ENCODE results near the gene CHST1. TPM values are rescaled to one million over a fixed set of nuclear protein-coding genes. Genes with fewer than 3 reads are reported as not detected.

CHST1 gene
- total and polyA plus RNA-seq, 10 of the 15 experiments (the other 5 are each of a cell fraction or from before 2014, with no cell fraction given) = not detected

DNA sequence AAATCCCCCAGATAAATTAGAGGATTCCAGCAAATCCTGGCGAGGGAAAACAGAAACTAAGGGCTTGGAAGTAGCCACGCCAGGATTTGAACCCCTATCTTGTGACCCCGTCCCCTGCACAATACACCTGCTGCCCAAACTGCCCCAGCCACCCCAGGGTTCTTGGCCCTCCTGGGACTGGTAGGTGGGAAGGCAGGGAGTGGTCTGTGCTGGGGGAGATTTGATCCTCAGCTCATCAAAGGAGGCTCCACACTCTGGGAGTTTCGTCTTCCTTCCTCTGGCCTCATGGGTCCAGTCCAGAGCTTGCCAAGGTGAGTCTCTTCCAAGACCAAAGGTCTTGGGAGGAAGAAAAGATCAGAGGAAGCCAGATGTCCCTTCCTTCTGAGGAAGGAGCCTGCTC, 4.5 kb upstream of the CHST1 start:
- CTCF ChIA-PET = interaction anchor here (0.7 kb wide), 1 partner anchor 102 kb away, joined by 4 read pairs; no protein-coding TSS in a partner anchor
- no peak overlapping the region for H3K4me2 ChIP-seq (ENCODE audit: control insufficient read depth, insufficient read depth)
- SMC1A ChIA-PET (ENCODE audit: uncharacterized antibody, unreplicated experiment) = no interaction called here
- peaks cover 8 to 17% of the 10 kb centered on the region in 2 experiments for H3K27me3 ChIP-seq (replicated peaks in 1 of 2; ENCODE audit: control insufficient read depth in 2 of 2, insufficient read depth in 2 of 2, low read length in 1 of 2)
- H3K27ac ChIP-seq (ENCODE audit: control insufficient read depth, insufficient read depth) = no peak overlapping the region
- H3K79me2 ChIP-seq (ENCODE audit: control insufficient read depth, insufficient read depth, low read length) = no peaks in the 10 kb centered on the region
- H3K36me3 ChIP-seq (ENCODE audit: control insufficient read depth in 2 of 2, insufficient read depth in 2 of 2, low read length in 1 of 2) = no peaks in the 10 kb centered on the region
- ATAC-seq (no peak), FAIRE-seq (no peak), DNase-seq (ENCODE audit: low read depth, low spot score) (no peak)
- RAD21 ChIA-PET (ENCODE audit: unreplicated experiment) = no interaction called here
- POLR2A ChIA-PET = no interaction called here
- BruUV-seq (replicated peaks) = no TSS peak
- intact Hi-C loops (cut with micrococcal nuclease; ENCODE audit: unreplicated experiment) = no loop called here
- no peaks in the 10 kb centered on the region for H4K20me1 ChIP-seq (ENCODE audit: control insufficient read depth, insufficient read depth)
- in situ Hi-C loops (cut with MboI) = no loop called here
- 0% methylated on average over 4 of the region's 4 CpGs for WGBS (ENCODE audit: insufficient coverage, insufficient replicate concordance, low lambda C conversion rate, missing lambda C conversion rate)
- no peak overlapping the region for H3K9ac ChIP-seq (ENCODE audit: control insufficient read depth, insufficient read depth, low read length)
- H3K4me1 ChIP-seq (ENCODE audit: control insufficient read depth, insufficient read depth, low read length) = no peaks in the 10 kb centered on the region
- H2AFZ ChIP-seq (ENCODE audit: control insufficient read depth, low read depth, low read length) = no peak overlapping the region
- H3K4me3 ChIP-seq = no peak overlapping the region
- H3K9me3 ChIP-seq (replicated peaks; ENCODE audit: control insufficient read depth, insufficient read depth, low read length) = no peaks in the 10 kb centered on the region
- TF ChIP-seq ZNF207 (IDR thresholded peaks at IDR 0.05; ENCODE audit: borderline replicate concordance) (no peak), ATF7 (IDR thresholded peaks at IDR 0.05; ENCODE audit: low read depth) (no peak), IKZF1 (conservative IDR thresholded peaks at IDR 0.05) (no peak), ZBTB11 (CRISPR knock-in tag; IDR thresholded peaks at IDR 0.05) (no peak), POLR2AphosphoS5 (IDR thresholded peaks at IDR 0.05; ENCODE audit: low read length) (no peak), NR2C2 (IDR thresholded peaks at IDR 0.05; ENCODE audit: borderline replicate concordance, control insufficient read depth, insufficient read length, low read depth) (no peak), CHD1 (IDR thresholded peaks at IDR 0.05; ENCODE audit: low read depth, low read length) (no peak), SRF (IDR thresholded peaks at IDR 0.05; ENCODE audit: low read depth in 2 of 2, low read length in 2 of 2) (no peak), CHD2 (IDR thresholded peaks at IDR 0.05; ENCODE audit: borderline replicate concordance, low read depth, low read length) (no peak)
- TF ChIP-seq, protein P1, sequence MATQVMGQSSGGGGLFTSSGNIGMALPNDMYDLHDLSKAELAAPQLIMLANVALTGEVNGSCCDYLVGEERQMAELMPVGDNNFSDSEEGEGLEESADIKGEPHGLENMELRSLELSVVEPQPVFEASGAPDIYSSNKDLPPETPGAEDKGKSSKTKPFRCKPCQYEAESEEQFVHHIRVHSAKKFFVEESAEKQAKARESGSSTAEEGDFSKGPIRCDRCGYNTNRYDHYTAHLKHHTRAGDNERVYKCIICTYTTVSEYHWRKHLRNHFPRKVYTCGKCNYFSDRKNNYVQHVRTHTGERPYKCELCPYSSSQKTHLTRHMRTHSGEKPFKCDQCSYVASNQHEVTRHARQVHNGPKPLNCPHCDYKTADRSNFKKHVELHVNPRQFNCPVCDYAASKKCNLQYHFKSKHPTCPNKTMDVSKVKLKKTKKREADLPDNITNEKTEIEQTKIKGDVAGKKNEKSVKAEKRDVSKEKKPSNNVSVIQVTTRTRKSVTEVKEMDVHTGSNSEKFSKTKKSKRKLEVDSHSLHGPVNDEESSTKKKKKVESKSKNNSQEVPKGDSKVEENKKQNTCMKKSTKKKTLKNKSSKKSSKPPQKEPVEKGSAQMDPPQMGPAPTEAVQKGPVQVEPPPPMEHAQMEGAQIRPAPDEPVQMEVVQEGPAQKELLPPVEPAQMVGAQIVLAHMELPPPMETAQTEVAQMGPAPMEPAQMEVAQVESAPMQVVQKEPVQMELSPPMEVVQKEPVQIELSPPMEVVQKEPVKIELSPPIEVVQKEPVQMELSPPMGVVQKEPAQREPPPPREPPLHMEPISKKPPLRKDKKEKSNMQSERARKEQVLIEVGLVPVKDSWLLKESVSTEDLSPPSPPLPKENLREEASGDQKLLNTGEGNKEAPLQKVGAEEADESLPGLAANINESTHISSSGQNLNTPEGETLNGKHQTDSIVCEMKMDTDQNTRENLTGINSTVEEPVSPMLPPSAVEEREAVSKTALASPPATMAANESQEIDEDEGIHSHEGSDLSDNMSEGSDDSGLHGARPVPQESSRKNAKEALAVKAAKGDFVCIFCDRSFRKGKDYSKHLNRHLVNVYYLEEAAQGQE (IDR thresholded peaks at IDR 0.05; ENCODE audit: low read depth, low read length) = no peak
- TF ChIP-seq, protein P2, sequence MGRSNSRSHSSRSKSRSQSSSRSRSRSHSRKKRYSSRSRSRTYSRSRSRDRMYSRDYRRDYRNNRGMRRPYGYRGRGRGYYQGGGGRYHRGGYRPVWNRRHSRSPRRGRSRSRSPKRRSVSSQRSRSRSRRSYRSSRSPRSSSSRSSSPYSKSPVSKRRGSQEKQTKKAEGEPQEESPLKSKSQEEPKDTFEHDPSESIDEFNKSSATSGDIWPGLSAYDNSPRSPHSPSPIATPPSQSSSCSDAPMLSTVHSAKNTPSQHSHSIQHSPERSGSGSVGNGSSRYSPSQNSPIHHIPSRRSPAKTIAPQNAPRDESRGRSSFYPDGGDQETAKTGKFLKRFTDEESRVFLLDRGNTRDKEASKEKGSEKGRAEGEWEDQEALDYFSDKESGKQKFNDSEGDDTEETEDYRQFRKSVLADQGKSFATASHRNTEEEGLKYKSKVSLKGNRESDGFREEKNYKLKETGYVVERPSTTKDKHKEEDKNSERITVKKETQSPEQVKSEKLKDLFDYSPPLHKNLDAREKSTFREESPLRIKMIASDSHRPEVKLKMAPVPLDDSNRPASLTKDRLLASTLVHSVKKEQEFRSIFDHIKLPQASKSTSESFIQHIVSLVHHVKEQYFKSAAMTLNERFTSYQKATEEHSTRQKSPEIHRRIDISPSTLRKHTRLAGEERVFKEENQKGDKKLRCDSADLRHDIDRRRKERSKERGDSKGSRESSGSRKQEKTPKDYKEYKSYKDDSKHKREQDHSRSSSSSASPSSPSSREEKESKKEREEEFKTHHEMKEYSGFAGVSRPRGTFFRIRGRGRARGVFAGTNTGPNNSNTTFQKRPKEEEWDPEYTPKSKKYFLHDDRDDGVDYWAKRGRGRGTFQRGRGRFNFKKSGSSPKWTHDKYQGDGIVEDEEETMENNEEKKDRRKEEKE (IDR thresholded peaks at IDR 0.05) = no peak
